ENCODE data around the gene ITGAD. TPM values are rescaled to one million over a fixed set of nuclear protein-coding genes. Genes with fewer than 3 reads are reported as not detected.

ITGAD gene
- total RNA-seq, 1 donor from 2014 or later, result not detected

DNA sequence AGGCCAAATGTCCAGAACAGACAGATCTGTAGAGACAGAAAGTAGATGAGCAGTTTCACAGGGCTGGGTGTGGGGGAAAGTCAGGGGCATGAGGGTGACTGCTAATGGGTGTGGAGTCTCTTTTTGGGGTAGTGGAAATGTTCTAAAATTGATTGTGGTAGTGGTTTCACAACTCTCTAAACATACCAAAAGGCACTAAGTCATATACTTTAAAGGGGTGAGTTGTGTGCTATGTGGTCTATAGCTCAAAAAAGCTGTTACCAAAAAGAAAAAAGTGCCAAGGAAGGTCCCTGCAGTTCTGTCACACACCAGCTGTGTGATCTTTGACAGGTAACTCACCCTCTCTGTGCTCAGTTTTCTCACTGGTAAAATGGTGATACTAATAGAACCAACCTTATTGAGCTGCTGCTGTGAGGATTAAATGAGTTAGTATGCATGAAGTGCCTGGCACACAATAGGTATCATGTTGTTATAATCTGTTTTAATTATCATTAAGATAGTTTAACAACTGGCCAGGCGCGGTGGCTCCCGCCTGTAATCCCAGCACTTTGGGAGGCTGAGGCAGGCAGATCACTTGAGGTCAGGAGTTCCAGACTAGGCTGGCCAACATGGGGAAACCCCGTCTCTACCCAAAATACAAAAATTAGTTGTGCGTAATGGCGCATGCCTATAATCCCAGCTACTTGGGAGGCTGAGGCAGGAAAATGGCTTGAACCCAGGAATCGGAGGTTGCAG, 27.8 kb upstream of the ITGAD start:
- no peak for DNase-seq (ENCODE audit: low read depth in 2 of 2)

DNA sequence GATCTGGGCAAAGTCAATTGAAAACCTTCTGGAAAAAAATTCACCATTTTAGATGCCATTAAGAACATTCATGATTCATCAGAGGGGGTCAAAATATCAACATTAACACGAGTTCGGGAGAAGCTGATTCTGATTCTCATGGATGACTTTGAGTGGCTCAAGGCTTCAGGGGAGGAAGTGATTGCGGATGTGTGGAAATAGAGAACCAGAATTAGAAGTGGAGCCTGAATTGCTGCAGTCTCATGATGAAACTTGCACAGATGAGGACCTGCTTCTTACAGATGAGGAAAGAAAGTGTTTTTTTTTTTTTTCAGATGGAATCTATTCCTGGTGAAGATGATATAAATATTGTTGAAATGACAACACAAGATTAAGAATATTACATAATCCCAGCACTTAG, 25.3 kb upstream of the ITGAD start:
- no peak for DNase-seq (ENCODE audit: low read depth in 2 of 2)

DNA sequence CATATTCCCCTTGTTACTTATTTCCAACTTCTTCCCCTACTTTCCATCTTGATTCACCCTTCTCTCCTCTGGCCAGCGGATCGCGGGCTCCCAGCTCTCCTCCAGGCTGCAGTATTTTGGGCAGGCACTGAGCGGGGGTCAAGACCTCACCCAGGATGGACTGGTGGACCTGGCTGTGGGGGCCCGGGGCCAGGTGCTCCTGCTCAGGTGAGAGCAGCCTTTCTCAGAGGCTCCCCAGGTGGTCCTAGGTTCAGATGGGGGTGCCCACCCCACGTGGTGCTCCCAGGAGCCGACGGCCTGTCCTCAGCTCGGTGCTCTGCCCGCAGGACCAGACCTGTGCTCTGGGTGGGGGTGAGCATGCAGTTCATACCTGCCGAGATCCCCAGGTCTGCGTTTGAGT, 22.1 kb upstream of the ITGAD start:
- no peak for DNase-seq (ENCODE audit: low read depth in 2 of 2)

DNA sequence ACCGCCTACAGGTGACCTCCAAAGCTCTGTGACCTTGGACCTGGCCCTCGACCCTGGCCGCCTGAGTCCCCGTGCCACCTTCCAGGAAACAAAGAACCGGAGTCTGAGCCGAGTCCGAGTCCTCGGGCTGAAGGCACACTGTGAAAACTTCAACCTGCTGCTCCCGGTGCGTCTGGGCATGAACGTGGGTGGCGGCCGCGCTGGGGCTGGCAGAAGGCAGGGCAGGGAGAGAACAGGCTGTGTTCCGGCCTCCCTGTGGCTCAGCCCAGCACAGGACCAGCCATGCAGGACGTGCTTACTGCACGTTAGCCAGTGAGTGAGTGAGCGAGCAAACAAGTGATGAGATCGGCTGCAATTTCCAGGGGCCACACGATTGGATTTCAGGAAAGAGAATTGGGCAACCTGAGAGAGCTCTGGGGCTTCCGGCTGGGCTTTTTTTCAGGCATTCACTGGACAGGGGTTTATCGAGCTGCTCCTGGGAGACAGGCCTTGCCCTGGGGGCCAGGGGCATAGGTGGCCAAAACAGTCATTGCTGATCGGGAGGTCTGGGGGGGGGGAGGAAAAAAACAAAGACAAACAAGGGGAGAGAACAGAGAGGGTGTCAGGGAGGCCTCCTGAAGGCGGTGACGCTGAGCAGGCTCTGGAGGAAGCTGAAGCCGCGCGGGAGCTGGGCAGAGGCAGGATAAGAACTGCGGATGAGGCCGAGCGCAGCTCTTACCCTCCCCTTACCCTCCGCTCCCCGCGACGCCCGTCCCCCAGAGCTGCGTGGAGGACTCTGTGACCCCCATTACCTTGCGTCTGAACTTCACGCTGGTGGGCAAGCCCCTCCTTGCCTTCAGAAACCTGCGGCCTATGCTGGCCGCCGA, 21.3 kb upstream of the ITGAD start:
- no peak for DNase-seq (ENCODE audit: low read depth in 2 of 2)

DNA sequence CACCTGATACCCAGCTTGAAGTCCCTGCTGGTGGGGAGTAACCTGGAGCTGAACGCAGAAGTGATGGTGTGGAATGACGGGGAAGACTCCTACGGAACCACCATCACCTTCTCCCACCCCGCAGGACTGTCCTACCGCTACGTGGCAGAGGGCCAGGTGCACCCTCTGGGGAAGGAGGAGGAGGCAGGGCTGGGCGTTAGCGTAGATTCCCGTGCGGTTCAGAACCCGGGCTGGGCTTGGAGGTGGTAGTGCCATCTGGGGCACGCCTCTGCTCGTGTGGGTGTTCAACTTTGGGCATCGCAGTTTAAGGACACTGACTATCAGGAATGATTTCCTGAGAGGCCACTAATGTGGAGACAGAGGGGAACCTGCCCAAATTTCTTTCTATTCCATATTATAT, 19.9 kb upstream of the ITGAD start:
- no peak for DNase-seq (ENCODE audit: low read depth in 2 of 2)

DNA sequence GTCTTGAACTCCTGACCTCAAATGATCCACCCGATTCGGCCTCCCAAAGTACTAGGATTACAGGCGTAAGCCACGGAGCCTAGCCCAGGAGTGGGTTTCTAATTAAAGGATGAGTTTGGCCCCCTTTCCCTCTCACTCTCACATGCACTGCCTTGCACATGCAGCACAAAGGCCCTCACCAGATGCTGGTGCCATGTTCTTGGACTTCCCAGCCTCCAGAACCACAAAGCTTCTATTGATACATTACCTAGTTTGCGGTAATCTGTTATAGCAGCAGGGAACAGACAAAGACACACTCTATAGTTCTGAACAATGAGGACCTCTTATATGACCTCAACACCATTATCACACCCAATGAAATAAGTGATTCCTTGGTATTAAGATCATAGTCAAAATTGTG, 17.9 kb upstream of the ITGAD start:
- no peak for DNase-seq (ENCODE audit: low read depth in 2 of 2)

DNA sequence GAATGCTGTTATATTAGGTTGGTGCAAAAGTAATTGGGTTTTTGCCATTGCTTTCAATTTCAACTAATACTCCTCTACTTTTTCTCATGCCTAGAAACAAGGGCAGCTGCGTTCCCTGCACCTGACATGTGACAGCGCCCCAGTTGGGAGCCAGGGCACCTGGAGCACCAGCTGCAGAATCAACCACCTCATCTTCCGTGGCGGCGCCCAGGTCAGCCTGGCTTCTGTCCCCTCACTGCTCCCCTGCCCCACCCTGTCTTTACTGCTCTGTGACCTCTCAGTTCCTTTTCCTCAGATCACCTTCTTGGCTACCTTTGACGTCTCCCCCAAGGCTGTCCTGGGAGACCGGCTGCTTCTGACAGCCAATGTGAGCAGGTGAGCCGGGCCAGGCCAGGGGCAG, 16.4 kb upstream of the ITGAD start:
- no peak for DNase-seq (ENCODE audit: low read depth in 2 of 2)

DNA sequence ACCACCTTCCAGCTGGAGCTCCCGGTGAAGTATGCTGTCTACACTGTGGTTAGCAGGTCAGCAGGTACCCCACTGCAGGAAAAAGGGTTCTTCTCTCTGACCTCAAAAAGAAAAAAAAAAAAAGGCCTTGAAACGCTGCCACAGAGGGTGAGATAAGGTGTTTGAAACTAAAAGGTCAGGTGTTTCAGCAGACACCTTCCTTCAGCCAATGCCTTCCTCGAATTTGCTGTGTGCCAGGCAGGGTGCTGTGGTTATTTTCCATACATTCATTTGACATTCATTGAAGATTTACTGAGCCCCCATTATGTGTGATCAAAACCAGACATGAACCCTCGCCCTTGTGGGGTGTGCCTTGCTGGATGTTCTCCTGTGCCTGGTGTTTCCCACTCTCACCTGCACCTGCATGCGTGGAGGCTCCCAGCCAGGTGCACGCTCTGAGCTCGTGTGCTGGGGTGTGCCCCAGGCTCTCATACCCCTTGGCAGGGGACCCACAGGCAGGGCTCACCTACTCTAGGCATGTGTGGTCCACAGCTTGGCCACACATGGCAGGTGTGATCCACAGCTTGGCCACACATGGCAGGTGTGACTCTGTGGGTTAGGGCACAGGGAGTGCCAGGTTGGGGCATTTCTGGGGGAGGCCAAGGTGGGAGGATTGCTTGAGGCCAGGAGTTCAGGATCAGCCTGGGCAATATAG, 15.8 kb upstream of the ITGAD start:
- DNase-seq (ENCODE audit: low read depth in 2 of 2), result no peak

DNA sequence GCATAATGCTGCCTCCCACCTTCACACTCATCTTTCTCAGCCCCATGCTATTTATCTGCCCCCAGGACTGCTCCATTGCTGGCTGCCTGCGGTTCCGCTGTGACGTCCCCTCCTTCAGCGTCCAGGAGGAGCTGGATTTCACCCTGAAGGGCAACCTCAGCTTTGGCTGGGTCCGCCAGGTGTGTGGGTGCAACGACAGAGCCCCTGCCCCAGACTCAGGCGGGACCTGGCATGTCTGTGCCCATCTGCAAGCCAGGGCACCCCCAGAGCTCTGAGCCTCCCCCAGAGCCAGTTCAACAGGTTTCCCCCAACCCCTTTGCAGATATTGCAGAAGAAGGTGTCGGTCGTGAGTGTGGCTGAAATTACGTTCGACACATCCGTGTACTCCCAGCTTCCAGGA, 12.9 kb upstream of the ITGAD start:
- DNase-seq (ENCODE audit: low read depth in 2 of 2), result no peak

DNA sequence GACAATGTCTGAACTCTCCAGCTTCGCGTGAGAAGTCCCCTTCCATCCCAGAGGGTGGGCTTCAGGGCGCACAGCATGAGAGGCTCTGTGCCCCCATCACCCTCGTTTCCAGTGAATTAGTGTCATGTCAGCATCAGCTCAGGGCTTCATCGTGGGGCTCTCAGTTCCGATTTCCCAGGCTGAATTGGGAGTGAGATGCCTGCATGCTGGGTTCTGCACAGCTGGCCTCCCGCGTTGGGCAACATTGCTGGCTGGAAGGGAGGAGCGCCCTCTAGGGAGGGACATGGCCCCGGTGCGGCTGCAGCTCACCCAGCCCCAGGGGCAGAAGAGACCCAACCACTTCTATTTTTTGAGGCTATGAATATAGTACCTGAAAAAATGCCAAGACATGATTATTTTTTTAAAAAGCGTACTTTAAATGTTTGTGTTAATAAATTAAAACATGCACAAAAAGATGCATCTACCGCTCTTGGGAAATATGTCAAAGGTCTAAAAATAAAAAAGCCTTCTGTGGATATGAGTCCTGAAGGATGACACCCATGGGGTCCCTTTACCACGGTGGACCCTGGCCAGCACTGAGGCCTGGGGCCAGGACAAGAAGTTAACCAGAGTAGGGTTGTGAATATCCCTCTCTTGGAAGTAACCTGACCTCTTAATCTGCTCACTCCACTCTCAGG, 10.5 kb upstream of the ITGAD start:
- peak; percentile 4 to 56 for DNase-seq (ENCODE audit: low read depth in 2 of 2)

DNA sequence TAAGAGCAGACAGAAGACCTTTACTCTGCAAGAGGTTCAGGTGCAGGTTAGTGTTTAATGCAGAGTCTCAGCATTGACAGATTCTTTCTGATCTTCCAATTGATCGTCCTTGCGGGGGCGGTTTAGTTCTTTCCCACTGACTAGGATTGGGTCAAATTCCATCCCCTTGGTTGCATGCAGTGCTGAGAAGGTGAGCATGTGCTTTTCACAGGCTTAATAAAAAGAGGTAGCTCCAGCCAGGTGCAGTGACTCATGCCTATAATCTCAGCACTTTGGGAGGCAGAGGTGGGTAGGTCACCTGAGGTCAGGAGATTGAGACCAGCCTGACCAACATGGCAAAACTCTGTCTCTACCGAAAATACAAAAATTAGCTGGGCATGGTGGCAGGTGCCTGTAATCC, 7.5 kb upstream of the ITGAD start:
- no peak for DNase-seq (ENCODE audit: low read depth in 2 of 2)

DNA sequence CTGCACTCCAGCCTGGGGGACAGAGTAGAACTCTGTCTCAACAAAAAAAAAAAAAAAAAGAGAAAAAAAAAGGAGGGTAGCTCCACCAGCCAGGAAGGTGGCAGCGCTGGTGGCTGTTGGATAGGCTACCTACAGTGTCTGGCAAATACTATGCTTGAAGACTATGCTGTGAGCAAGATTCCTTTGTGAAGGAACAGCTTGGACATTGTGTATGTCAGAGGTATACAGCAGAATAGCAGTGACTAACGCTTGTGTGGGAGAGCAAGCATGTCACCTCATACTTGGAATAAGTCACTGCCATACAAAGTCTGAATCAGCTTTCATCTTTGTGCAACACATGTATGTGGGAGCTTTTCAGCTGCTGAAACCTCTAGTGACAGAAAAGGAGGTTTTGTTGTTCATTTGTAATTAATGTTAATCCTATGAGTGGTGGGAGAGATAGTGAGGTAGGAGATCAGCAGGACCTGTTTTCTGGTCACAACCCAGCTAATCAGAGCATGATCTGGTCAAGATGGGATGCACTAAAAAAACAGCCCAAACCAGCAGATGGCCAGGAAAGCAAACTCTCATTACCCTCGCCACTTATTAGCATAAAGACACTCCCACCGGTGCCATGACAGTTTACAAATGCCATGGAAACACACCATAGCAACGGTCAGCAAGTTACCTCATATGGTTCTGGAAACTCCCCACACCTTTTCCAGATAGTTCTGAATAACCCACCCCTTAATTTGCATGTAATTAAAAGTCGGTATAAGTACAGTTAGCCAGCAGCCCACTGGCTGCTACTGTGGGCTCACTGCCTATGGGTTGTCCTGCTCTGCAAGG, 6.8 kb upstream of the ITGAD start:
- no peak for DNase-seq (ENCODE audit: low read depth in 2 of 2)

DNA sequence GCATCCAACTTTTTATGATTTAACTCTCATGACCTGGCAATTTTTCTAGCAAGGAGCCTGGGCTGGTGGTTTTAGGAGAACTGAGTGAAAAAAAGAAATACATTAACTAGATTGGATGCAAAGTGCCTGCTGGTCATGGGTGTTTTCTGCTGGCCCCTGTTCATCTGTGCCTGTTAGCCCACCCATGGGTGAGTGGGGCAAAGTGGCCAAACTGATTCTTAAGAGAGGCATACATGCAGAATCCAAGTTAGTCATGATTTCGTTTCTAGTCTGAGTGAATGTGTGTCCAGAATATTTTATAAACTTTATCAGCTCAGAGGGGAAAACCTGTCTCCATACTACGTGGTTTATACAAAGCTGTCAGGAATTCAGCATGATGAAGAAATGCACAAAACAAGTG, 4.6 kb upstream of the ITGAD start:
- no peak for DNase-seq (ENCODE audit: low read depth in 2 of 2)

DNA sequence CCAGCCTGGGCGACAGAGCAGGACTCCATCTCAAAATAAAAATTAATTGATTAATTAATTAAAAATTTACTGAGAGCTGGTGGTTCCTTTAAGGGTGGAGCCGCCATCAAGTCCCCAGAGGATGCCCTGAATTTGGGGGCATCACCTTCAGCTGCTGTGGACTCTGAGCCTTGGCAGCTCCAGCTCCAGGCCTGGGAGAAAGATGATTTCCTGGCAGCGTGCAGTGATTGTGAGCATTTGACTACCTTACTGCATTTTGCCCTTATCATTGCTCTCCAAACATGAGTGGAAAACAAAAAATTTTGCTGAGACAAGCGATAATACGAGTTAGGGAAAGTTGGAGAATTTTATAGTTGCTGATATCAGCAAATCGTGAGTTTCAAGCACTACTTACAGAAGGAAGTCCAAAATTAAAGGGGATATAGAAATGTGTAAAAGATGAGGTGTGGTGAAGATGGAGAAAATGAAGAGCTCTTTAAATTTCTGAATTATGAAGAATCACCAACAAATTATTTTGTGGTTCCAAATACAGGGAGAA, 2.6 kb upstream of the ITGAD start:
- no peak for DNase-seq (ENCODE audit: low read depth in 2 of 2)

DNA sequence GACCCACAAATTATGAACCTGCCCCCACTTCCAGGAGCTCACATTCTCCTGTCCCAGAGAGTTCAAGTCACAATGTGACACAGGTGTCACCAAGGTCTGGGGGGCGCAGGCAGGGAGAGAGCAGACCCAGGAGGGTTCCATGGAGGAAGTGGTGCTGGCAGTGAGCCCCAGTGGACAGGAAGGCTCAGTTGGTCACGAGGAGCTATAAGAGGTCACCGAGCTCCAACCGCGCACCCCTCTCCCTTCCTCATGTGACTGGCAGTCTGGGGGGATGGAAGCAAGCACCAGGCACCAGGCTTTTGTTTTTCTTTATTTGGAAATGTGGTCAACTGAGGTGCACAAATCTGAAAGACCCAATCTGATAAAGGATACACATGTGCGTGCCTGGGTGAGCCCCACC, 2.5 kb downstream of the ITGAD start:
- no peak for DNase-seq (ENCODE audit: low read depth in 2 of 2)

DNA sequence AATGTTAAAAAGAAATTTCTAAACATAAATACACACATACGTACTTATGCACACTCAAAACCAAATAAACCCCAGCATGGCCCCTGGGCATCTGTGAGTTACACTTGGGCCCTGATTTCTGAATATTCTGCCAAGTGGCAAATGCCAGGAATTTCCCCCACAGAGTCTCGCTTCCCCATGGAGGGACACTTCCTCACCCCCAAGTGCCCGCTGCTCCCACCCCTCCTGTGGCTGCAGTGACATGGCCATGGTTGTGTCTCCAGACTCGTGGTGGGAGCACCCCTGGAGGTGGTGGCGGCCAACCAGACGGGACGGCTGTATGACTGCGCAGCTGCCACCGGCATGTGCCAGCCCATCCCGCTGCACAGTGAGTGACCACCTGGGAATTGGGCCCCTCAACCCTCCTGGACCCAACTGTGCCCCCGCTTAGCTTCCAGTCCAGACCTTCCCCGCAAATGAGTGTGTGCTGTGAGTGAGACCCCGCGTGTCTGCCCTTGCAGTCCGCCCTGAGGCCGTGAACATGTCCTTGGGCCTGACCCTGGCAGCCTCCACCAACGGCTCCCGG, 4.0 kb downstream of the ITGAD start:
- DNase-seq (ENCODE audit: low read depth in 2 of 2), result no peak

DNA sequence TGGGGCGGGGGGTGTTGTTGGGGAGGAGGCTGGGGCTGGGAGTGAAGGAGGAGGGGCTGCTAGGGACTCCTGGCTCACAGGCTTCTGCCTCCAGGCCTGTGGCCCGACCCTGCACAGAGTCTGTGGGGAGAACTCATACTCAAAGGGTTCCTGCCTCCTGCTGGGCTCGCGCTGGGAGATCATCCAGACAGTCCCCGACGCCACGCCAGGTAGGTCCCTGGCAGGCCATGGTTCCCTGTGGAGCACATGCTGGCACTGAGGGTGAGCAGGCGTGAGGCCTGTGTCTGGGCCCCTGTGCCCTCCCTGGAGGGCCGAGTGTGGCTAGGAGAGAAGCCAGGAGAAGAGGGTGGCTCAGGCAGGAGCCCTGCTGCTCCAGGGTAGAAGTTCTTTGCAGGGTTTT, 4.6 kb downstream of the ITGAD start:
- DNase-seq (ENCODE audit: low read depth in 2 of 2), result no peak

DNA sequence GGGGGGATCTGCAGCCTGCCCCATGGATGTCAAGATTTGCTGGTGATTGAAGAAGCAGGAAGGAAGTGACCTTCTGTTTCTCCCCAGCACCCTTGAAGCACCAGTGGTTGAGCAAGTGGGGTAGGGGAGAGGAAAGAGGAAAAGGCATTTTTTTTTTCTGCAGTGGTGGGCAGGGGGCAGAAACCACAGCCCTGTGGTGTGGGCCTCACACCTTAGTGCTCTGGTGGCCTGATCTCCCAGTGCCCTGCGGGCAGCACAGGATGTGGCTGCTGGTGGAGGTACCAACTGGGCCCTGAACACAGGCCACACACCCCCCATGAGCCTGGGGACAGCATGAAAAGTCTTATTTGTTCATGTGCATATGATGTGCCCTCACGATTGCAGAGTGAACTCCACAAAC, 7.1 kb downstream of the ITGAD start:
- DNase-seq (ENCODE audit: low read depth in 2 of 2), result no peak

DNA sequence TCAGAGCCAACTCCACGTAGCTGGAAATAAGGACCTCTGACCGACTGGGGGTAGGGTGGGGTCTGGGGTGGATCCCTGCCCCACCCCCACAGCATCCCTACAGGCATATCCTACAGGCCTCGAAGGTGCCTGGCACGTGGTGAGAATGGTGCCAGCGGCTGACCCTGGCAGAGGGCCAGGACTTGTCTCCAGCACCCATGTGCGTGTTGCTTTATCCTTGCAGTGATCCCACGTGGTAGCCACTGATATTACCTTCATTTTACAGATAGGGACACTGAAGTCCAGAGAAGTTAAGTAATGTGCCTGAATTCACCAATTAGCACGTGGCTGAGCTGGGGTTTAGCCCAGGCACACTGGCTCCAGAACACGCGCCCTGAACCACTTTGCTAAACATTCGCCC, 8.3 kb downstream of the ITGAD start:
- no peak for DNase-seq (ENCODE audit: low read depth in 2 of 2)

DNA sequence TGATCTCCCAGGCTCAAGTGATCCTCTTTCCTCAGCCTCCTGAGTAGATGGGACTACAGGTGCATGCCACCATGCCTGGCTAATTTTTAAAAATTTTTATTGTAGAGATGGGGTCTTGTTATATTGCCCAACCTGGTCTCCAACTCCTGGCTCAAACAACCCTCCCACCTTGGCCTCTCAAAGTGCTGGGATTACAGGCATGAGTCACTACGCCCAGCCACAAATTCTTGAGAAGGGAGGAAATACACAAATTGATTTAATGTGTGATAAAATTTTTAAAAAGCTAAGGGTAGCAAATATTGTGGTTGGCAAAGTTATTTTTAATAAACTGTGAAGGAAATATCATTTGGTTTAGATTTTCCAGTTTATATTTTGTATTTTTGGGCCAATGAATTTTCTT, 9.6 kb downstream of the ITGAD start:
- DNase-seq (ENCODE audit: low read depth in 2 of 2), result no peak
